NAMALWA (cell line): ENCODE data around the gene SATB2.

Source experiments
- DNase-seq: peaks from one replicate; pipeline ENCODE4 v3.0.0-alpha.2; 2015; ENCODE audit warnings: low spot score

The SATB2 gene

GRCh38 chr2:199405241-199405640 lies 52.5 kb downstream of the SATB2 start:
- DNase-seq = peak; percentile 12

- DNase-seq = no peak
These were observed 52.9 kb downstream of the SATB2 start for GRCh38 chr2:199404841-199405240.

- DNase-seq = no peak
These were observed 62.4 kb downstream of the SATB2 start for GRCh38 chr2:199395311-199395710.

- DNase-seq = no peak
These were observed 65.4 kb downstream of the SATB2 start for GRCh38 chr2:199392363-199392762.

- DNase-seq = no peak
These were observed 68.9 kb downstream of the SATB2 start for GRCh38 chr2:199388728-199389268.

- no peak for DNase-seq
These were observed 73.7 kb downstream of the SATB2 start for GRCh38 chr2:199384043-199384442.

- DNase-seq = no peak
These were observed 74.7 kb downstream of the SATB2 start for GRCh38 chr2:199383021-199383420.

GRCh38 chr2:199382091-199382490 lies 75.6 kb downstream of the SATB2 start:
- no peak for DNase-seq

GRCh38 chr2:199381531-199381930 lies 76.2 kb downstream of the SATB2 start:
- DNase-seq = no peak

GRCh38 chr2:199378948-199379650 lies 78.6 kb downstream of the SATB2 start:
- no peak for DNase-seq

GRCh38 chr2:199370150-199370780 lies 87.5 kb downstream of the SATB2 start:
- no peak for DNase-seq

GRCh38 chr2:199366406-199366805 lies 91.3 kb downstream of the SATB2 start:
- no peak for DNase-seq

GRCh38 chr2:199364153-199364552 lies 93.6 kb downstream of the SATB2 start:
- DNase-seq = no peak

- no peak for DNase-seq
These were observed 101.3 kb downstream of the SATB2 start for GRCh38 chr2:199356412-199356811.

- DNase-seq = no peak
These were observed 108.9 kb downstream of the SATB2 start for GRCh38 chr2:199348871-199349270.

GRCh38 chr2:199344012-199344411 lies 113.7 kb downstream of the SATB2 start:
- DNase-seq = no peak

GRCh38 chr2:199342334-199342733 lies 115.4 kb downstream of the SATB2 start:
- no peak for DNase-seq

GRCh38 chr2:199341123-199341522 lies 116.6 kb downstream of the SATB2 start:
- DNase-seq = no peak

- DNase-seq = no peak
These were observed 117.7 kb downstream of the SATB2 start for GRCh38 chr2:199339891-199340605.

- no peak for DNase-seq
These were observed 121.2 kb downstream of the SATB2 start for GRCh38 chr2:199336546-199336945.

- no peak for DNase-seq
These were observed 122.2 kb downstream of the SATB2 start for GRCh38 chr2:199335502-199335901.

GRCh38 chr2:199329466-199329865 lies 128.3 kb downstream of the SATB2 start:
- no peak for DNase-seq

- DNase-seq = no peak
These were observed 128.7 kb downstream of the SATB2 start for GRCh38 chr2:199329031-199329430.
